DND-41 (cell line): ENCODE results near the gene LCN15.

Source experiments
- ATAC-seq: fragments of 200-7000 bp; cut with Tn5 transposase; 3 replicates; pipeline ENCODE4 v1.9.1; 2021; ENCODE audit warnings: low read depth; ENCODE audit not compliant: insufficient read depth
- DNase-seq: peaks from one replicate; pipeline ENCODE4 v3.0.0-alpha.2; 2020
- H2AFZ ChIP-seq: 2 replicates; pipeline ENCODE4 v1.6.0; 2012; ENCODE audit warnings: low read depth, low read length
- H3K27ac ChIP-seq: 2 replicates; pipeline ENCODE4 v1.5.1; 2012; ENCODE audit warnings: low read length, inconsistent platforms
- H3K27me3 ChIP-seq: fragments of 200-600 bp; sonication (generic); 2 replicates; pipeline ENCODE4 v1.6.0; 2012; ENCODE audit warnings: low read length, mild to moderate bottlenecking, inconsistent platforms; ENCODE audit not compliant: insufficient read depth, poor library complexity
- H3K36me3 ChIP-seq: 2 replicates; pipeline ENCODE4 v1.5.1; 2012; ENCODE audit warnings: low read length, inconsistent platforms; ENCODE audit not compliant: insufficient read depth
- H3K4me1 ChIP-seq: 2 replicates; pipeline ENCODE4 v1.5.1; 2012; ENCODE audit warnings: mild to moderate bottlenecking, low read length; ENCODE audit not compliant: insufficient read depth
- H3K4me2 ChIP-seq: 2 replicates; pipeline ENCODE4 v1.6.0; 2012; ENCODE audit warnings: mild to moderate bottlenecking, moderate library complexity, low read length, inconsistent platforms; ENCODE audit not compliant: insufficient read depth
- H3K4me3 ChIP-seq, 2 experiments: fragments of 200-600 bp in 1 of 2; shearing (Covaris generic) in 1 of 2; 2 replicates each; pipeline ENCODE4 v1.5.1; 2012 to 2016; ENCODE audit warnings: inconsistent platforms in 2 of 2, low read length in 2 of 2, mild to moderate bottlenecking in 2 of 2, low read depth in 1 of 2, moderate library complexity in 1 of 2
- H3K79me2 ChIP-seq: 2 replicates; pipeline ENCODE4 v1.6.0; 2012; ENCODE audit warnings: low read length, inconsistent platforms; ENCODE audit not compliant: insufficient read depth
- H3K9ac ChIP-seq: 2 replicates; pipeline ENCODE4 v1.6.0; 2012; ENCODE audit warnings: low read depth, mild to moderate bottlenecking, inconsistent platforms, low read length, moderate library complexity
- H3K9me3 ChIP-seq: 2 replicates; pipeline ENCODE4 v1.5.1; 2012; ENCODE audit warnings: low read length, moderate library complexity, mild to moderate bottlenecking, inconsistent platforms; ENCODE audit not compliant: insufficient read depth, severe bottlenecking
- H4K20me1 ChIP-seq: 2 replicates; pipeline ENCODE4 v1.6.0; 2012; ENCODE audit warnings: low read length; ENCODE audit not compliant: insufficient read depth
- CTCF ChIP-seq: IDR thresholded peaks from 2 replicates; pipeline ENCODE4 v1.5.1; 2012; ENCODE audit warnings: borderline replicate concordance, low read length, moderate library complexity, mild to moderate bottlenecking; ENCODE audit not compliant: poor library complexity, severe bottlenecking; ENCODE audit errors: extremely low read depth
- EZH2 ChIP-seq: IDR thresholded peaks from 3 replicates; pipeline ENCODE4 v1.6.1; 2012; ENCODE audit warnings: borderline replicate concordance, low read depth, mild to moderate bottlenecking, moderate library complexity, low read length, inconsistent platforms; ENCODE audit not compliant: severe bottlenecking

The LCN15 gene

GRCh38 chr9:136738960-136739359 lies 25.4 kb downstream of the LCN15 start:
- Histone ChIP-seq H4K20me1 (no peaks in the 10 kb centered on the region; the same call in 1 of the 2 replicates), H3K4me1 (peaks cover 4% of the 10 kb centered on the region; the same call in 1 of the 2 replicates), H3K4me2 (no peak overlapping the region), H3K4me3 (no peak overlapping the region), H3K36me3 (no peaks in the 10 kb centered on the region), H3K9ac (no peak overlapping the region), H2AFZ (no peak overlapping the region), H3K9me3 (no peaks in the 10 kb centered on the region), H3K79me2 (no peaks in the 10 kb centered on the region), H3K27ac (no peak overlapping the region), H3K27me3 (peaks cover 7% of the 10 kb centered on the region)
- ATAC-seq (no peak), DNase-seq (no peak)
- TF ChIP-seq CTCF: no peak
- no peak for TF ChIP-seq EZH2

DNA sequence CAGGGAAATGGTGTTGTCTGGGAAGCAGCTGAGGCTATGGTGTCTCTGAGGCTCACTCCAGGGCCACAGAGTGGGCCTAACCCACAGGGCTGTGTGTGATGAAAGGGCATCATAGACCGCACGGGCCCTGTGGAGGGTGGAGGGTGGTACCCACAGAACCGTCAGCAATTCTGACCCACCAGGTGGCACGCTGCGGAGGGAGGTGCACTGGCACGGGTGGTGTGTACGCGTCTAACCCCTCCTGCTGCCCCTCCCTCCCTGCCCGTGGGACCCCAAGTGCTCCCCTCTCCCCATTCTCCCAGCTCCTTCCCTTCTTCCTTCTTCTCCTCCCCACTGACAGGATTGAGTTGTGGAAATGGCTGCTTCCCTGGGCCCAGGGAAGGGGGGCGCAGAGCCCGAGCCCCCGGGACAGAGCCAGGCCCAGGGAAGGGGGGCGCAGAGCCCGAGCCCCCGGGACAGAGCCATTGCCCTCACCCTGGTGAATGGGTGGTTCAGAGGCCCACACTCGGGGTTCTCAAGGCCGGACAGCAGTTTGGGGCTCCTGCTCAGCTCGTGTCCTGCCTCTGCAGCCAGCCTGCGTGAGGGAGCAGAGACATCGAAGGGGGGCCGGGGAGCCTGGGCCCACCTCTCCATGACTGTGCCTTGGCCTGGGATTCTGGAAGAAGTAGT lies 28.4 kb downstream of the LCN15 start:
- H3K4me2 ChIP-seq: no peak overlapping the region
- H3K4me1 ChIP-seq: no peaks in the 10 kb centered on the region
- H3K36me3 ChIP-seq: no peaks in the 10 kb centered on the region
- no peaks in the 10 kb centered on the region for H3K9me3 ChIP-seq
- H3K79me2 ChIP-seq: no peaks in the 10 kb centered on the region
- ATAC-seq: no peak
- no peak overlapping the region for H3K4me3 ChIP-seq
- no peaks in the 10 kb centered on the region for H4K20me1 ChIP-seq
- no peak for DNase-seq
- no peak overlapping the region for H3K9ac ChIP-seq
- no peak for TF ChIP-seq CTCF
- no peak for TF ChIP-seq EZH2
- no peak overlapping the region for H2AFZ ChIP-seq
- no peaks in the 10 kb centered on the region for H3K27me3 ChIP-seq
- no peak overlapping the region for H3K27ac ChIP-seq

DNA sequence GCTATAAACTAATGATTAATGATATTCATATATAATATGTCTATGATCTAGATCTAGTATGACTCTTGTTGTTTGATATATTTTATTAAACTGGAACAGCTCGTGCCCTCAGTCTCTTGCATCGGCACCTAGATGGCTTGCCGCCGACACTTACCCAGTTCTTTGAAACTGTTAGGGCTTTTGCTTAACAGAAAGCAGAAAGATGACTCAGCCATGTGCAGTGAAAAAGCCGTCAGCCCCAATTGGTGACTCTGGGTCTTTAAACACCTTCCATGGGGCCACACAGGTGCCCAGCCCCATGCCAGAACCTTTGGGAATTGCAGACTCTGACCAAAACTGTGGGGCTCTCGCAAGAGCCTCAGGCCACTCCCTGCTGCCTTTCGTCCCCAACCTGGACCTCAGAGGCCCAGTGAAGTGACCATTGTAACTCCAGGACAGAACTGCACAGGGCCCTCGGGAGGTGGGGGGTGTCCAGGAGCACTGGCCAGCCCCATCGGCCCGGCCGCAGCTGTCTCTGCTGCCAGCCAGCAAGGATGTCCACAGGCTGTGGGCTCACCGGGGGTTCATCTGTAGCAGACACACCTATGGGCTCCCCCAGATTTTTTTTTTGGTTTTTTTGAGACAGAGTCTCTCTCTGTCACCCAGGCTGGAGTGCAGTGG lies 29.4 kb downstream of the LCN15 start:
- no peak for DNase-seq
- no peak for TF ChIP-seq CTCF
- no peak for TF ChIP-seq EZH2
- H3K4me2 ChIP-seq: no peak overlapping the region

More for the DNA sequence above, 29.4 kb downstream of the LCN15 start:
- no peak overlapping the region for H3K27ac ChIP-seq
- no peaks in the 10 kb centered on the region for H4K20me1 ChIP-seq
- H3K79me2 ChIP-seq: no peaks in the 10 kb centered on the region
- no peak overlapping the region for H2AFZ ChIP-seq
- H3K9ac ChIP-seq: no peak overlapping the region
- no peaks in the 10 kb centered on the region for H3K9me3 ChIP-seq
- no peaks in the 10 kb centered on the region for H3K36me3 ChIP-seq
- H3K27me3 ChIP-seq: no peaks in the 10 kb centered on the region
- no peaks in the 10 kb centered on the region for H3K4me1 ChIP-seq
- no peak for ATAC-seq
- no peak overlapping the region for H3K4me3 ChIP-seq
